ENCODE results near the gene BRSK1.

Gene BRSK1

GRCh38 chr19:55353803-55354697 is 70.3 kb downstream of the BRSK1 start:
- DNase-seq (ENCODE audit: low spot score), result peak; percentile 55

GRCh38 chr19:55354698-55355212 is 71.0 kb downstream of the BRSK1 start, which contains the start of gene COX6B2:
COX6B2 (minus strand) TSS chr19:55354719; CDS start chr19:55354521, 198 bp downstream.
- no peak for DNase-seq (ENCODE audit: low spot score)

- no peak for DNase-seq (ENCODE audit: low spot score)
These were observed 71.5 kb downstream of the BRSK1 start for GRCh38 chr19:55355213-55355821.

- DNase-seq (ENCODE audit: low spot score), result no peak
These were observed 74.7 kb downstream of the BRSK1 start for GRCh38 chr19:55358493-55358892.

- DNase-seq (ENCODE audit: low spot score), result no peak
These were observed 75.4 kb downstream of the BRSK1 start for GRCh38 chr19:55358943-55359908.

- no peak for DNase-seq (ENCODE audit: low spot score)
These were observed 77.1 kb downstream of the BRSK1 start for GRCh38 chr19:55360902-55361301.

Measured in CD4-positive, alpha-beta T cell treated with Interleukin-15 for 4 hours (primary cell).